ENCODE measurements around the gene AMIGO3.

DNA sequence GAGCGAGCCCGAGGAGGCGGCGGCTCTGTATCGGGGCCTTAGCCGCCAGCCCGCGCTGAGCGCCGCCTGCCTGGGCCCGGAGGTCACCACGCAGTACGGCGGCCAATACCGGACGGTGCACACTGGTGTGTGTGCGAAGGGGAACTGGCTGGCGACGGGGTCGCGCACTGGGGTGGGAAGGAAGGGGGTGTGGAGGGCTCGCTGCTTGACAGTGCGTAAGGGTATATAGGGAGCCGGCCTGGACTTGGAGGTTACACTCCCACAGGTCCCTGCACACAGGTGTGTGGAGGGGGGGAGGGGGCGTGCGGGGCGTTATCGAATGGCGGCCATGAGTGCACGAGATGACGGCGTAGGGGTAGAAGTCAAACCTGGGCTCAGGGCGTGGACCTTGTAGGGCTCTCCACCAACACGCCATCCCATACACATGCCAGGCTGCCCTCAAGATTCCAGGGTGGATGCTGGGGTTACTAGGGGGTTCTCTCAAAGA is 44.9 kb downstream of the AMIGO3 start:
- TF ChIP-seq CTCF (IDR thresholded peaks at IDR 0.05) (no peak), POLR2A (IDR thresholded peaks at IDR 0.05) (no peak)

Measured in testis (tissue), 2 donors.